ENCODE measurements around the gene ANGEL1.

DNA sequence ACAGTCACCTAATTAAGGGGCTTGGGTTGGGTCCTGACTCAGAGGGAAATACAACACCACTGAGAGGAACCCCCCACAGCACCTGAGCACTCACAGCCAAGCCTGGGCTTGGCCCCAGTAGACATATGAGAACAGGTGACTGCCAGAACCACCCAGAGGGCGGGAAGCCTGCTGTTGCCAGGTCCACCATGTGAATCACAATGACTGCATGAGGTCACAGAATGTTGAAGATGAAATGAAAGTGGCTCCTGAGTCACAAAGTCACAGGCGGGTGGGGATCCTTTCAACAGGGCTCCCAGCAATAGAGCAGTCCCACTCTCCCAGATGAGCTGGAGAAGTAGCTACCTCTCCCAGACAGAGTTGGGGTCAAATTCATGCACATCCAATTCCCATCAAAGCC lies 13.4 kb upstream of the ANGEL1 start, which contains the start of gene LRRC74A:
- no peak for TF ChIP-seq POLR2AphosphoS5 (IDR thresholded peaks at IDR 0.05; ENCODE audit: low read depth, low read length)
- no peak for TF ChIP-seq TAF1 (IDR thresholded peaks at IDR 0.05; ENCODE audit: borderline replicate concordance, low read depth, low read length)
- TF ChIP-seq POLR2A (IDR thresholded peaks at IDR 0.05; ENCODE audit: low read depth, low read length) = no peak
